ENCODE data around the gene MACC1. TPM values are rescaled to one million over a fixed set of nuclear protein-coding genes. Genes with fewer than 3 reads are reported as not detected.

MACC1 gene
- total RNA-seq, 1 experiment from 2014 or later: 190 TPM

- no peak overlapping the region for H3K4me3 Mint-ChIP-seq (ENCODE audit: low read depth, unreplicated experiment)
- BruUV-seq (replicated peaks): no TSS peak
- no peak for DNase-seq
- CTCF ChIA-PET: no interaction called here
- peaks cover 2% of the 10 kb centered on the region for H3K9me3 Mint-ChIP-seq (ENCODE audit: low read depth, unreplicated experiment)
- TF ChIP-seq, protein P1, sequence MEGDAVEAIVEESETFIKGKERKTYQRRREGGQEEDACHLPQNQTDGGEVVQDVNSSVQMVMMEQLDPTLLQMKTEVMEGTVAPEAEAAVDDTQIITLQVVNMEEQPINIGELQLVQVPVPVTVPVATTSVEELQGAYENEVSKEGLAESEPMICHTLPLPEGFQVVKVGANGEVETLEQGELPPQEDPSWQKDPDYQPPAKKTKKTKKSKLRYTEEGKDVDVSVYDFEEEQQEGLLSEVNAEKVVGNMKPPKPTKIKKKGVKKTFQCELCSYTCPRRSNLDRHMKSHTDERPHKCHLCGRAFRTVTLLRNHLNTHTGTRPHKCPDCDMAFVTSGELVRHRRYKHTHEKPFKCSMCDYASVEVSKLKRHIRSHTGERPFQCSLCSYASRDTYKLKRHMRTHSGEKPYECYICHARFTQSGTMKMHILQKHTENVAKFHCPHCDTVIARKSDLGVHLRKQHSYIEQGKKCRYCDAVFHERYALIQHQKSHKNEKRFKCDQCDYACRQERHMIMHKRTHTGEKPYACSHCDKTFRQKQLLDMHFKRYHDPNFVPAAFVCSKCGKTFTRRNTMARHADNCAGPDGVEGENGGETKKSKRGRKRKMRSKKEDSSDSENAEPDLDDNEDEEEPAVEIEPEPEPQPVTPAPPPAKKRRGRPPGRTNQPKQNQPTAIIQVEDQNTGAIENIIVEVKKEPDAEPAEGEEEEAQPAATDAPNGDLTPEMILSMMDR (IDR thresholded peaks at IDR 0.05; ENCODE audit: unreplicated experiment): no peak
- H3K36me3 Mint-ChIP-seq (ENCODE audit: insufficient read depth, unreplicated experiment): no peaks in the 10 kb centered on the region
- no peak overlapping the region for H3K27ac Mint-ChIP-seq (ENCODE audit: unreplicated experiment)
- peaks cover 49% of the 10 kb centered on the region for H3K4me1 Mint-ChIP-seq (ENCODE audit: low read depth, unreplicated experiment)
- intact Hi-C loops (cut with micrococcal nuclease; ENCODE audit: unreplicated experiment): no loop called here
- H3K27me3 Mint-ChIP-seq (ENCODE audit: unreplicated experiment): no peaks in the 10 kb centered on the region
Observed at GRCh38 chr7:20226860-20227259, 9.7 kb upstream of the MACC1 start.

GRCh38 chr7:20225384-20225783 lies 8.2 kb upstream of the MACC1 start:
- BruUV-seq (replicated peaks): no TSS peak
- Mint-ChIP-seq H3K36me3 (ENCODE audit: insufficient read depth, unreplicated experiment) (no peaks in the 10 kb centered on the region), H3K9me3 (ENCODE audit: low read depth, unreplicated experiment) (peaks cover 2% of the 10 kb centered on the region), H3K27me3 (ENCODE audit: unreplicated experiment) (no peaks in the 10 kb centered on the region), H3K4me3 (ENCODE audit: low read depth, unreplicated experiment) (no peak overlapping the region), H3K27ac (ENCODE audit: unreplicated experiment) (no peak overlapping the region), H3K4me1 (ENCODE audit: low read depth, unreplicated experiment) (peaks cover 57% of the 10 kb centered on the region)
- CTCF ChIA-PET: no interaction called here
- intact Hi-C loops (cut with micrococcal nuclease; ENCODE audit: unreplicated experiment): no loop called here
- DNase-seq: no peak
- TF ChIP-seq, protein P1 (IDR thresholded peaks at IDR 0.05; ENCODE audit: unreplicated experiment): no peak

DNA sequence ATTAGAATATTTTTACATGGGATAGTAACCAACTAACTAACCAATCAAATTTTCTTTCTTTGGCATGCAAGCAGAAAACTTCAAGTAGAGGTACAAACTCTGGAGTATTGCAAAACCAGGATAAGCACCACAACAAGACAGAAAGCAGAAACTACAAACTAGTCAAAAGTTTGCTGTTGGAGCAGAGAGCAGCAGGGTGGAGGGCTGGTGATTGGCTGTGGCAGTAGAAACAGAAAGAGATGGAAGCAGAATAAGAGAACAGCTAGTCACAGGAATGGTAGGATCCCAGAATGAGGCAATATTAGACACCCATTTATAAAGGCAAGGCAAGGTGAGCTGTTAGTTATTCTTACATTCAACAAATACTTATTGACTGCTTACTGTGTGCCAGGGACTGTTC lies 6.8 kb upstream of the MACC1 start:
- H3K36me3 Mint-ChIP-seq (ENCODE audit: insufficient read depth, unreplicated experiment): peaks cover 12% of the 10 kb centered on the region
- no peak overlapping the region for H3K27ac Mint-ChIP-seq (ENCODE audit: unreplicated experiment)
- CTCF ChIA-PET: interaction anchor here (0.6 kb wide), 1 partner anchor 105 kb away, joined by 6 read pairs; no protein-coding TSS in a partner anchor
- no peak for DNase-seq
- peaks cover 5% of the 10 kb centered on the region for H3K9me3 Mint-ChIP-seq (ENCODE audit: low read depth, unreplicated experiment)
- no peak overlapping the region for H3K4me3 Mint-ChIP-seq (ENCODE audit: low read depth, unreplicated experiment)
- no peaks in the 10 kb centered on the region for H3K27me3 Mint-ChIP-seq (ENCODE audit: unreplicated experiment)
- H3K4me1 Mint-ChIP-seq (ENCODE audit: low read depth, unreplicated experiment): peaks cover 61% of the 10 kb centered on the region
- intact Hi-C loops (cut with micrococcal nuclease; ENCODE audit: unreplicated experiment): no loop called here
- TF ChIP-seq, protein P1 (IDR thresholded peaks at IDR 0.05; ENCODE audit: unreplicated experiment): no peak
- BruUV-seq (replicated peaks): no TSS peak

GRCh38 chr7:20223356-20223755 lies 6.2 kb upstream of the MACC1 start:
- no peaks in the 10 kb centered on the region for H3K27me3 Mint-ChIP-seq (ENCODE audit: unreplicated experiment)
- CTCF ChIA-PET: no interaction called here
- H3K36me3 Mint-ChIP-seq (ENCODE audit: insufficient read depth, unreplicated experiment): peaks cover 12% of the 10 kb centered on the region
- H3K4me1 Mint-ChIP-seq (ENCODE audit: low read depth, unreplicated experiment): peaks cover 68% of the 10 kb centered on the region
- no TSS peak for BruUV-seq (replicated peaks)
- intact Hi-C loops (cut with micrococcal nuclease; ENCODE audit: unreplicated experiment): no loop called here
- H3K4me3 Mint-ChIP-seq (ENCODE audit: low read depth, unreplicated experiment): no peak overlapping the region
- no peak overlapping the region for H3K27ac Mint-ChIP-seq (ENCODE audit: unreplicated experiment)
- no peak for DNase-seq
- peaks cover 5% of the 10 kb centered on the region for H3K9me3 Mint-ChIP-seq (ENCODE audit: low read depth, unreplicated experiment)
- TF ChIP-seq, protein P1 (IDR thresholded peaks at IDR 0.05; ENCODE audit: unreplicated experiment): no peak
